ENCODE results near the gene ISX.
"Not testable (repeated sequence)": the region's sequence is repeated elsewhere in the genome, so short reads cannot be mapped to it uniquely, and the experiment has no call there.

ISX gene

DNA sequence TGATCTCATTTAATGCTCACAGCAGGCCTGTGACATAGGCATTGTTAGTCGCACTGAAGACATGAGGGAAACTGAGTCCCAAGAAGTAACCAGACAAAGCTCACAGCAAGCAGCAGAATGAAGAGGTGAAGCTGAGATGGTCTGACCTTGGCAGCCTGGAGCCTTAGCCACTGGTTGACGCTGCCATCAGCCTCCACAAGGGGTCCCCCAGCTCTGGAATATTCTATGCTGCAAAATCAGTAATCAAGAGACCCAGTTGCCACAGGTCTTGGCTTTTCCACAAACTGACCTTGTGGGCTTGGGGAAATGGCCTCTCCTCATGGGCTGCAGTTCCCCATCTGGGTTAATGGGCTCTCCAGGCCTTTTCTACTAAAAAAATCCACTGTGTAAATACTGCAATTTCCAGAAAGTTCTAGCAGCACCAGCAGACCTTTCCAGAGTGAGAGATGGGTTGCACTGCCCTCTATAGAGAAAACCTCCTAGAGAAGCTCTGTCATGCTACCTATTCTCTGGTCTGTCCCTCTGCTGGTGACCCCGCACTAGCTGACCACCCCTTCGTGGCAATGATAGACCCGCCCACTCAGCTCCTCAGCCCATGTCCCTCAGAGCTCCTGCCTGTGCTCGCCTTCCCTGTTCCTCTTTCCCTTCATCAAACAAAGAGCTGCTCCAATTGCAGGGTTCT, 22.6 kb upstream of the ISX start:
- no peak for FAIRE-seq
- no peak for DNase-seq (ENCODE audit: insufficient read length, low spot score)

DNA sequence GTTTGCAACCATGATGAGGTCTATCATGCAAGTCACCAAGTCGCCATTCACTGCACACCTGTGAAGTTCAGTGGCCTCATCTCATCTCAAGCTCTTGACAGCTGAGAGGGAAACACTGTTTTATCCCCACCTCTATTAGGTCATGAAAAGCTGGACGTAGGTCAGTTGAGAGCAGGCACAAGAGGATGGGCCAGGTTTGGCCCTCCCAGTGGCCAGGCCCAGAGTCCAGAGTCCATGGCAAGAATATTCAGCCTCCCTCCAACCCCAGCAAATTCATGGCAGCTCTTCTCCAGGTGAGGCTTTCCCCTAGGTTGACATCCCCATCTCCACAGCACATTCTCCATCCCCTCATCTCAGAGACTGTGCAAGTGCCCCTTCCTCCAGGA, 22.0 kb upstream of the ISX start:
- FAIRE-seq, result no peak
- TF ChIP-seq, protein P1, sequence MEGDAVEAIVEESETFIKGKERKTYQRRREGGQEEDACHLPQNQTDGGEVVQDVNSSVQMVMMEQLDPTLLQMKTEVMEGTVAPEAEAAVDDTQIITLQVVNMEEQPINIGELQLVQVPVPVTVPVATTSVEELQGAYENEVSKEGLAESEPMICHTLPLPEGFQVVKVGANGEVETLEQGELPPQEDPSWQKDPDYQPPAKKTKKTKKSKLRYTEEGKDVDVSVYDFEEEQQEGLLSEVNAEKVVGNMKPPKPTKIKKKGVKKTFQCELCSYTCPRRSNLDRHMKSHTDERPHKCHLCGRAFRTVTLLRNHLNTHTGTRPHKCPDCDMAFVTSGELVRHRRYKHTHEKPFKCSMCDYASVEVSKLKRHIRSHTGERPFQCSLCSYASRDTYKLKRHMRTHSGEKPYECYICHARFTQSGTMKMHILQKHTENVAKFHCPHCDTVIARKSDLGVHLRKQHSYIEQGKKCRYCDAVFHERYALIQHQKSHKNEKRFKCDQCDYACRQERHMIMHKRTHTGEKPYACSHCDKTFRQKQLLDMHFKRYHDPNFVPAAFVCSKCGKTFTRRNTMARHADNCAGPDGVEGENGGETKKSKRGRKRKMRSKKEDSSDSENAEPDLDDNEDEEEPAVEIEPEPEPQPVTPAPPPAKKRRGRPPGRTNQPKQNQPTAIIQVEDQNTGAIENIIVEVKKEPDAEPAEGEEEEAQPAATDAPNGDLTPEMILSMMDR (IDR thresholded peaks at IDR 0.05; ENCODE audit: insufficient read depth, missing control alignments), result no peak
- no peak for DNase-seq (ENCODE audit: insufficient read length, low spot score)

More for the DNA sequence above, 22.6 kb upstream of the ISX start:
- TF ChIP-seq, protein P1 (IDR thresholded peaks at IDR 0.05; ENCODE audit: insufficient read depth, missing control alignments), result peak; percentile 31

DNA sequence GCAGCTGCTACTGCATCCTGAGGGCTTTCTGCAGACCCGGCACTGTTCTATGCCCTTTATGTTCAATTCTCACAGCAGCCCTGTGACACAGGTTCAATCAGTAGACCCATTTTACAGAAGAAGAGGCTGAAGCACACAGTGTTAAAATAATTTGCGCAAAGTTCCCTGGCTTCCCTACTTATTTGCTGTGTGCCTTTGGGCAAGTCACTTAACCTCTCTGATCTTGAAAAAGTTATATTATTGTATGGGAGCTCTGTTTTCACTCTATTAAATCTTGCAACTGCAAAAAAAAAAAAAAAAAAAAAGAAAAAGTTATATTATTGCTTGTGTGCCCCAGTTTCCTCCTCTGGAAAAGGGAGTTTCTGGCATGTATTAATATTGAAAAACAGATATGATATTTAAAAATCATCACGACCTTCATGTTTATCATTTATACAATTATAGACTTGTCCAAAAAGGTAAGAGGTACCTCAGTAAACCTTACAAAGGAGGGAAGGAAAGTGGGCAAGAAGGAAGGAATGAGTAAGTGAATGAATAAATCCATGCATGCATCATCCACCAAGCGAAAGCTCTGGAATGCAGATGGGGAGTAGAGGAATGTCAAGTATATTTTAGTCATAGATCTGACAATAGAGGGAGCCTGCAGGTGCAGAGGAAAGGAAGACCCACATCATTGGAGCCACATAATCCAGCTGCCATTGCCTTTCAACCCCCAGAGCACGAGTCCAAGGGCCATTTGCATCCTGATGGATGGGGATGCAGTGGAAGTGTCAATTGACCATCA, 21.2 kb upstream of the ISX start:
- FAIRE-seq, result no peak
- TF ChIP-seq, protein P1 (IDR thresholded peaks at IDR 0.05; ENCODE audit: insufficient read depth, missing control alignments), result no peak

DNA sequence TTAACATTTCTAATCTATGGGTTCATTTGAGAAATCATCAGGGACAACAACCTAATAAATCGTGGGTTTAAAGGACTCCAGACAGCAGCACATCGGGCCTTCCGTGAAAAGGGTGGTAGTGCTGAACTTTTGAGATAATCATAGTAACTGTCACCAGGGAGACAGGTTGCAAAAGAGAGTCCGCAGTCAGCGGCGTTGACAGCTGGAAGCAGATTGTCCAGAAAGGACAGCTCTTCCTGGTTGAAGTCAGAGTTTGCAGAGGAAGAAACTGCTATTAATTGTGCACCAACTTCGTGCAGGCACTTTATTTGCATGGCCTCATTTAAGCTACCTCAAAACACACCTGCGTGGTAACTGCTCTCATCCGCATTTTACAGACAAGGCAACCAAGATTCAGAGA, 20.5 kb upstream of the ISX start:
- no peak for FAIRE-seq
- DNase-seq (ENCODE audit: insufficient read length, low spot score), result no peak
- TF ChIP-seq, protein P1 (IDR thresholded peaks at IDR 0.05; ENCODE audit: insufficient read depth, missing control alignments), result no peak

More for the DNA sequence above, 21.2 kb upstream of the ISX start:
- DNase-seq (ENCODE audit: insufficient read length, low spot score), result no peak

DNA sequence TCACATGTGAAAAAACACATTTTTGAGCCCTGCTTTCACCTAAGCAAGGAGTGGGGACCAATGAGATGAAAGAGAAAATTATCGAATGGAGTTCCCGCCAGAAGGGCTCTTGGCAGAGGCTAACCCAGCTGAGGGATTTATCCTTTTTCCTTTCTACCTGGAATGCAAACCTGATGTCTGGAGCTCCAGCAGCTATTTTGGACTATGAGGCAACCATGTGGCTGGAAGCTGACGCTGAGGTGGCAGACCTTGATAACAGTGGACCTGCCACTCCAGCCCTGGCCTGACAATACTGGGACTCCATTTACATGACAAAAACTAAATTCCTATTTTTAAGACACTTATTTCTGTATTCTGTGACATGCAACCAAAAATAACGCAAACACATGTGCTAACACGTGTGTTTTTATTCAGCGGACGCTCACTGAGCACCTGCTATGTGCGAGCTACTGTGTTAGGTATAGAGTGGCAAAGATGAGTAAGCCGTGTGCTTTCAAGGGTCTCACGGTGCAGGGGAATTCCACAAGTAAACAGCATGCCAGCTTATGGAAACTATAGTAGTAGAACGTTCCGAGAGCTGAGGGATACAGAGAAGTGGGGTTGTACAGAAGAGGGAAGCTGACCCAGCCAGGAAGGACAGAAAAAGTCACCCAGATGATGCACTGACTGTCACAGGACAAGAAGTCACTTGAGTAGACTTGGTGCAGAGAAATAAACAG, 19.1 kb upstream of the ISX start:
- DNase-seq (ENCODE audit: insufficient read length, low spot score) (no peak), FAIRE-seq (no peak)
- TF ChIP-seq, protein P1 (IDR thresholded peaks at IDR 0.05; ENCODE audit: insufficient read depth, missing control alignments), result no peak

DNA sequence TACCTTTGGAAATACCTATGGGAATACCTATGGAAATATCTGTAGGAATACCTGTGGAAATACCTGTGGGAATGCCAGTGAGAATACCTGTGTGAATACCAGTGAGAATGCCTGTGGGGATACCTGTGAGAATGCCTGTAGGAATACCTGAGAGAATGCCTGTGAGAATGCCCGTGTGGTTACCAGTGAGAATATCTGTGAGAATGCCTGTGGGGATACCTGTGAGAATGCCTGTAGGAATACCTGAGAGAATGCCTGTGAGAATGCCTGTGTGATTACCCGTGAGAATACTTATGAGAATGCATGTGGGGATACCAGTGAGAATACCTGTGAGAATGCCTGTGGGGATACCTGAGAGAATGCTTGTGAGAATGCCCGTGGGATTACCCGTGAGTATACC, 15.9 kb upstream of the ISX start:
- DNase-seq (ENCODE audit: insufficient read length, low spot score); FAIRE-seq: not testable (repeated sequence)

DNA sequence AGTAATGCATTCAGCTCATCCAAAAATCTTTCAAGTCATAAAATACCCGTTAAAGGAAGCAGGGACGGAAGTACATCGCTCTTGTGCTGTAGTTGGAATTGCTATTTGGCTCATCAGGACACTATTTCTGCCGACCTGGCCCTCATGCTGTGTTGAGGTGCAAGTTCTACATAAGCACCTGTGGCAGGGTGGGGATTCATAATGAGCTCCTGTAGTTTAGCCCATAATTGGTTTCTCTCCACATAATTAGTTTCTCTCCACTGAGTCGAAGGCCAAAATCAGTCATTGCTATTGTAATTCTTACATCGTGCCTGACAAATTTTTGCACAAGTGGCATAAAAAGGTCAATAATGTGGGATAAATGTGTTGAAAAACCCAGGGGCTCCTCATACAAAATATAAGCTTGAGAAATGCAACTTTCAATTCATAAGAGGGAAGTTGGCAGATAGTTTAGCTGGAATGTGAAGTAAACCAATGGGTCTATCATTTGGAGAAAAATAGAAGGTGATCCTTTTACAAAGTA, 14.9 kb upstream of the ISX start:
- DNase-seq (ENCODE audit: insufficient read length, low spot score) (no peak), FAIRE-seq (no peak)
- TF ChIP-seq, protein P1 (IDR thresholded peaks at IDR 0.05; ENCODE audit: insufficient read depth, missing control alignments), result no peak

All from D721Med (cell line).